SU-DHL-6 (cell line): ENCODE data around the gene STARD3NL.
"Not testable (repeated sequence)": the region's sequence is repeated elsewhere in the genome, so short reads cannot be mapped to it uniquely, and the experiment has no call there.

Experiments used
- H2AFZ ChIP-seq: fragments of 200-600 bp; sonication (generic); 2 replicates; pipeline ENCODE4 v1.6.1; 2014; ENCODE audit warnings: low read depth, mild to moderate bottlenecking, moderate library complexity, mixed read lengths, antibody characterized with exemption, low read length; ENCODE audit not compliant: severe bottlenecking
- H3F3A ChIP-seq: fragments of 200-600 bp; shearing (Covaris generic); 2 replicates; pipeline ENCODE4 v1.6.0; 2016; ENCODE audit warnings: antibody characterized with exemption, mild to moderate bottlenecking; ENCODE audit not compliant: insufficient read depth
- H3K27ac ChIP-seq: fragments of 200-600 bp; sonication (generic); 2 replicates; pipeline ENCODE4 v1.5.1; 2016; ENCODE audit warnings: low read depth, mild to moderate bottlenecking, low read length, moderate library complexity, mixed read lengths
- H3K27me3 ChIP-seq: fragments of 200-600 bp; sonication (generic), shearing (Covaris generic); 2 replicates; pipeline ENCODE4 v1.6.0; 2014; ENCODE audit warnings: mild to moderate bottlenecking, low read length
- H3K36me3 ChIP-seq: fragments of 200-600 bp; sonication (generic); 2 replicates; pipeline ENCODE4 v1.6.1; 2014; ENCODE audit warnings: mild to moderate bottlenecking, low read length, mixed read lengths
- H3K4me2 ChIP-seq: fragments of 300-600, 200-600 bp; shearing (Covaris generic), sonication (generic); 2 replicates; pipeline ENCODE4 v1.6.0; 2014; ENCODE audit warnings: low read length, low read depth, mild to moderate bottlenecking; ENCODE audit not compliant: poor library complexity, severe bottlenecking
- H3K4me3 ChIP-seq: fragments of 200-600 bp; sonication (generic); 2 replicates; pipeline ENCODE4 v1.5.1; 2014; ENCODE audit warnings: antibody characterized with exemption, low read length, mild to moderate bottlenecking, mixed read lengths; ENCODE audit not compliant: insufficient read depth, poor library complexity, severe bottlenecking
- H3K79me2 ChIP-seq: fragments of 200-600 bp; sonication (generic); 2 replicates; pipeline ENCODE4 v1.6.1; 2014; ENCODE audit warnings: mild to moderate bottlenecking, low read length, moderate library complexity; ENCODE audit not compliant: insufficient read depth
- H3K9ac ChIP-seq: fragments of 200-600 bp; sonication (generic); 2 replicates; pipeline ENCODE4 v1.7.0; 2014; ENCODE audit warnings: mild to moderate bottlenecking, low read length
- H3K9me2 ChIP-seq: fragments of 200-600 bp; sonication (generic); replicated peaks from 2 replicates; pipeline ENCODE4 v1.6.1; 2014; ENCODE audit warnings: low read length; ENCODE audit not compliant: insufficient read depth
- H3K9me3 ChIP-seq: fragments of 200-600 bp; sonication (generic); 2 replicates; pipeline ENCODE4 v1.6.1; 2014; ENCODE audit warnings: low read length, mixed read lengths; ENCODE audit not compliant: insufficient read depth
- H4K20me1 ChIP-seq: fragments of 200-600 bp; sonication (generic); 2 replicates; pipeline ENCODE4 v1.6.1; 2014; ENCODE audit warnings: low read depth, mild to moderate bottlenecking, antibody characterized with exemption, low read length, moderate library complexity, mixed read lengths
- CTCF ChIP-seq: fragments of 200-600 bp; sonication (generic); IDR thresholded peaks from one replicate; pipeline ENCODE4 v1.5.1; 2017; ENCODE audit warnings: antibody characterized with exemption, mild to moderate bottlenecking, low read length, moderate library complexity; ENCODE audit not compliant: insufficient read depth, poor library complexity, severe bottlenecking
- EZH2phosphoT487 ChIP-seq: fragments of 200-600 bp; sonication (generic), shearing (Covaris generic); conservative IDR thresholded peaks from 2 replicates; pipeline ENCODE4 v1.6.1; 2018; ENCODE audit warnings: mild to moderate bottlenecking, antibody characterized with exemption, low read length, moderate library complexity, mixed read lengths

The STARD3NL gene

GRCh38 chr7:38265958-38266357 is 87.9 kb downstream of the STARD3NL start:
- not testable (repeated sequence) for H3K36me3 ChIP-seq, H3K9me3 ChIP-seq, H3K79me2 ChIP-seq, H4K20me1 ChIP-seq, H2AFZ ChIP-seq, H3K4me3 ChIP-seq, H3F3A ChIP-seq, H3K9ac ChIP-seq, H3K27me3 ChIP-seq, H3K4me2 ChIP-seq, H3K9me2 ChIP-seq, H3K27ac ChIP-seq

- not testable (repeated sequence) for H3K9me2 ChIP-seq, H3K9ac ChIP-seq, H3K27me3 ChIP-seq, H3K4me3 ChIP-seq, H2AFZ ChIP-seq, H3K9me3 ChIP-seq, H3K27ac ChIP-seq, H4K20me1 ChIP-seq, H3K4me2 ChIP-seq, H3K36me3 ChIP-seq, H3K79me2 ChIP-seq, H3F3A ChIP-seq
Observed at GRCh38 chr7:38269704-38270346, 91.8 kb downstream of the STARD3NL start.

GRCh38 chr7:38270405-38270804 is 92.4 kb downstream of the STARD3NL start:
- not testable (repeated sequence) for H3K27me3 ChIP-seq

GRCh38 chr7:38273286-38273995 is 95.4 kb downstream of the STARD3NL start, which contains the start of gene TARP:
Gene TARP, minus strand, starts transcription at chr7:38273636.
- Histone ChIP-seq H3F3A (no peaks in the 10 kb centered on the region), H3K9me3 (no peaks in the 10 kb centered on the region), H3K79me2 (no peaks in the 10 kb centered on the region), H4K20me1 (no peaks in the 10 kb centered on the region), H3K9me2 (no peaks in the 10 kb centered on the region), H2AFZ (no peak within 1 kb of the TSS), H3K9ac (no peak within 1 kb of the TSS), H3K27me3 (no peaks in the 10 kb centered on the region), H3K36me3 (no peaks in the 10 kb centered on the region), H3K4me3 (no peak within 1 kb of the TSS), H3K4me2 (no peak within 1 kb of the TSS), H3K27ac (no peak within 1 kb of the TSS)
- no peak for TF ChIP-seq CTCF
- no peak for TF ChIP-seq EZH2phosphoT487

More at GRCh38 chr7:38270405-38270804, 92.4 kb downstream of the STARD3NL start:
- H3K4me2 ChIP-seq, H3K9ac ChIP-seq, H3K36me3 ChIP-seq, H3F3A ChIP-seq, H3K4me3 ChIP-seq, H3K9me2 ChIP-seq, H3K9me3 ChIP-seq, H3K79me2 ChIP-seq, H2AFZ ChIP-seq, H3K27ac ChIP-seq, H4K20me1 ChIP-seq: not testable (repeated sequence)

- H3K9me2 ChIP-seq = no peaks in the 10 kb centered on the region
Observed at GRCh38 chr7:38274486-38274885, 96.4 kb downstream of the STARD3NL start.

More at GRCh38 chr7:38274486-38274885, 96.4 kb downstream of the STARD3NL start:
- no peaks in the 10 kb centered on the region for H3K36me3 ChIP-seq
- H3K9ac ChIP-seq = no peak overlapping the region
- no peak for TF ChIP-seq EZH2phosphoT487
- TF ChIP-seq CTCF = no peak
- no peak overlapping the region for H2AFZ ChIP-seq
- H3K27ac ChIP-seq = no peak overlapping the region
- H3K4me2 ChIP-seq = no peak overlapping the region
- no peaks in the 10 kb centered on the region for H3K27me3 ChIP-seq
- H3F3A ChIP-seq = no peaks in the 10 kb centered on the region
- H3K79me2 ChIP-seq = no peaks in the 10 kb centered on the region
- H3K9me3 ChIP-seq = no peaks in the 10 kb centered on the region
- H3K4me3 ChIP-seq = no peak overlapping the region
- H4K20me1 ChIP-seq = no peaks in the 10 kb centered on the region
